NCI-H146 (cell line): ENCODE measurements around the gene GOLGA2.

ENCODE experiments used
- DNase-seq: peaks from one replicate; lab custom pipeline; 2025; lab: John Stamatoyannopoulos, UW

Gene GOLGA2

DNA sequence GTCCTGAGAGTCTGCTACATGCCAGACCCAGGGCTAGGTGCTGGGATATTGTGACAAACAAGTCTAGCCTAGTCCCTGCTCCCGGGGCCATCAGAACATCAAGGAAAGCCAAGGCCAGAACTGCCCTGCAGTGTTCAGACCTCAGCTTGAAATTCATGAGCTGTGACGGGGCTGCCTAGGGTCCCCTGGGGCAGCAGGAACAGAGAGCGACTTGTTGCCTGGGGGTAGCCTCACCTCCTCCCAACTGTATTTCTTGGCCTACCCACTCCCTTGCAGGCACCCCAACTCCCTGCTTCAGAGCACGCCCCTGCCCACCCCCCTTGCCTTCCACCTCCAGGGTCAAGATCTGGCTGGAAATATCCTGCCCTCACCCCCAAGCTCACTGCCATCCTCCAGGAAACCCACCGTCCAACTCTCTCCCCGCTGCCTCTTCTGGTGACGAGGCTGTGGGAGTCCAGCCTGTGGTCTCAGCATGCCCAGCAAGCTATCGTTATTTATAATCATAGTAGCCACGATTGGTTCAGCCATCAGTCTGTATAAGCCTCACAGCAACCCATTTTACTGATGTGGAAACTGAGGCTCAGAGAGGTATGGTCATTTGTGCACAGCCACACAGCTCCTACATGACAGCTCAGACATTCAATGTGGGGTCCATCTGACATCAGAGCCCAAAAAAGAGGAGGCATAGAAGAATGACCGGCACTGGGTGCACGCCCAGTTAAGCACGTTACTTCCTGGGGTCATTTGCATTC lies 61.9 kb downstream of the GOLGA2 start:
- DNase-seq, result no peak

DNA sequence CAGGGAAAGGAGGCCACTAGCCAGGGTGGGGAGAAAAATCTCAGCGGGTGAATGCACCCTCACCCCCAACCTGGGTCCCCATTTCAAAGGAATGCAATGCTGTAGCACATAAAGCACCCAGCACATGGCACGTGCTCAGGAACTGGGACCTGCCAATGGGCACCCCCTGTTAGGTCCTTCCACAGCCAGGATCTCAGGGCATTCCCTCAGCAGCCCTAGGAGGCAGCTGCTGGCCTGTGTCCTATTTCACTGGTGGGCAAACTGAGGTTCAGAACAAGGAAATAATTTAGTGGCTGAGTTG lies 63.9 kb downstream of the GOLGA2 start:
- no peak for DNase-seq

DNA sequence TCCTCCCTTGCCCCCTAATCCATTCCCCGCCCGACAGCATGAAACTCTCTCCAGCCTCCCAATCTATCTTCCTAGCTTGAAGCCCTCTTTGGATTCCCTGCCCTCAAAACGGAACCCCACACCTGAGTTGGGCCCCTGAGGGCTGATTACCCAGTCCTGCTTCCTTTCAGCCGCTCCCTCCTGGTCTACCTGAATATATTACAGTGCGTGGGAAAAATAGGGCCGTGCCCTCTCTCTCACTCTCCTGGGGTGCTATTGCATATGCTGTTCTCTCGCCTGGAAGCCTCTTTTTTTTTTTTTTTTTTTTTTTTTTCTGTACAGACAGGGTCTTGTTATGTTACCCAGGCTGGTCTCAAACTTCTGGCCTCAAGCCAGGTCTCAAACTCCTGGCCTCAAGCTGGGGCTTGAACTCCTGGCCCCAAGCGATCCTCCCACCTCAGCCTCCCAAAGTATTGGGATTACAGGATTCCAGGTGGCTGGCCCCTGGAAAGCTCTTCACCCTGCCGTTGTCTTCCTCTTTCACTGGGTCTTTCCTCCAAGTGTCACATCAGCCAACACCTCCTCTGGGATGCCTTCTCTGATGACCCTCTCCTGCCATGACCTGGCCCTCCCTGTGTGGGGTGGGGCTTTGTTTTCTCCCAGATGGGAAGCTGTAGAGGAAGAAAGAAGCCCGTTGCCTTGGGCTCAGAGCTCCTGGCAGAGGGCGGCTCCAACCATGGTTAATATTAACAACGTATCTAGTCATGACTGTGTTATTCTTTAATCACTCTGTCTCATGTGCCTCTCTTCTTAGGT lies 64.4 kb downstream of the GOLGA2 start:
- no peak for DNase-seq

DNA sequence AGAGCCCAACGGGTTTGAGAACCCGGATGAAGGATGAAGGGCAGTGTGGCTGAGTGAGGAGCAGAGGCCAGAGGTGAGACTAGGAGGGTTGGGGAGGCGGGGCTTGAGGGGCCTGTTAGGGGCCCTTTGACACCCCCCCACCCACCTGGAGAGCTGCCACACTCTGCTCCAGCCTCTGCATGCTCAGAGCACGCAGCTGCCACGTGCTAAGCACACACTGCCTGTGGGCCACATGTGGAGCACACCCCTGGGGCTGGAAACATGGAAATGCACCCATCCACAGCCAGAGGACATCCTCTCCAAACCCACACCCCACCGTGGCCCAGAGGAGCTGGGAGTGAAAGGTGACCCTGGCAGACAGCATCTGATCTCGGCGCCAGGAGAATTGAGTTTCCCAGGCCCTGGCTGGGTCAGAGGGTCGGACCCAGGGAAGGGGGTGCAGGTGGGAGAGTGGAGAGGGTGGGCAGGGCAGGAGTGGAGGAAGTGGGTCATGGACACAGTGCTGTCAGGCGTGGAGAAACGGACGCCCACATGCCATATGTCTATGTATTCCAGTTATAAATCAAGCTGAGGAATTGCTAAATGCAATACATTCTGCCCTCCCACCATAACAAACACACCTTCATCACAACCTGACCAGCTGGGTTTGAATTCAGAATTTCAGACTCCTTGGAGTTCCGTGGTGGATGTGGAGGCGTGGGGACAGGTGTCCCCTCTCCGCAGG lies 66.7 kb downstream of the GOLGA2 start:
- no peak for DNase-seq

DNA sequence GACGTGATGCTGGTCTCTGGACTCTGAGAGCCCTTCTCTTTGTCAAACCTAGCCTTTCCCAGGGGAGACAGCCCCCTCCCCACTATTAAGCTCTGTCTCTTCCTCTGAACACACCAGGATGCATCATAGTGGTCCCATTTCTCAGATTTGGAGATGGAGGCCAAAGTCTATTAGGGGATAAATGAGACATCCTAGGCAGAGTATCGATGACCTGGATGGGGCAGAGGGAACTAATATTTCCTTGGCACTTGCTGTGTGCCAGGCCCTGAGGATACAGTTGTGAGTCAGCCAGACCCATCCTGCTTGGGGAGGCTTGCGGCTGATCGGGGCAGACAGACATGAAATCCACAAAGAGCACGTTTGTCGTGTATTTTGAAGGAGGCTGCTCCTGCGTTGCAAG lies 67.4 kb downstream of the GOLGA2 start:
- no peak for DNase-seq

DNA sequence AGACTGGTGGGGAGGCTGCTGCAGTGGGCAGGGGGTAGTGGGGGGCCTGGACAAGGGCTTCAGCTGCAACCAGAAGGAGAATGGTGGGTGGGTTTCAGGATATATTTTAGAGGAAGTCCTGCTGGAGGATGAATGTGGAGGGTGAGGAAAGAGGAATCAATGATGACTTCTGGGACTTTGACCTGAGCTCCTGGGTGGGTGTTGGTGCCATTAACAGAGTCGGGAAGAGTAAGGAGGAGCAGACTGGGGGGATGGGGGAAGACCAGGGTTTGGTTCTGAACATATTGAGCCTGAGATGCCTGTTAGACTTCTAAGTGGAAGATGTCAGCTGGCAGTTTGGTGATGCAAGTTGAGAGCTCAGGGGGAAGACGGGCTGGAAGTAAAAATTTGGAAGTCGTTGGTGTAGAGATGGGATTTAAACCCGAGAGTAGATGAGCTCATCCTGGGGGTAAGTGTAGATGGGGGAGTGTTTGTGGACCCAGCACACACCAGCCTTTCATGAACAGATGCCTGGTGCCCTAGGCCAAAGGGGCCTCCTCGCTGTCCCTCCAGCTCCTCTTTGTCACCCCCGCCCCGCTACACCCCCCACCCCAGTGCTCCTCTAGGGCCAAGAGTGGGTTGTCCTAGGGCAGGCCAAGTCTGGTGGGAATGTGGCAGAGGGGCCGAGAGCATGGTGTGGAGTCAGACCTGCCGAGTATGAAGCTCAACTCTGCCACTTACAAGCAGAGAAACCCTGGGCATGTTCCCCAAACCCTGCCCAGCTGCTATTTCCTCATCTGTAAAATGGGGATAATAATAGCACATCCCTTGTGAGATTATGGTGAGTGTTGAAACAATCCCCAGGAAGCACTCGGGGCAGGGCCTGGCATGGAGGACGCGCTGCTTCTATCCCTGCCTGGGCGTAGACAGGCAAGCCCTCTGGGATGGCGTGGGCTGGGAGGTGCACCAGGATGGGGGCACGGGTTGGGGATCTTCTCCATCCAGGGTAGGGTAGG lies 68.6 kb downstream of the GOLGA2 start:
- no peak for DNase-seq

DNA sequence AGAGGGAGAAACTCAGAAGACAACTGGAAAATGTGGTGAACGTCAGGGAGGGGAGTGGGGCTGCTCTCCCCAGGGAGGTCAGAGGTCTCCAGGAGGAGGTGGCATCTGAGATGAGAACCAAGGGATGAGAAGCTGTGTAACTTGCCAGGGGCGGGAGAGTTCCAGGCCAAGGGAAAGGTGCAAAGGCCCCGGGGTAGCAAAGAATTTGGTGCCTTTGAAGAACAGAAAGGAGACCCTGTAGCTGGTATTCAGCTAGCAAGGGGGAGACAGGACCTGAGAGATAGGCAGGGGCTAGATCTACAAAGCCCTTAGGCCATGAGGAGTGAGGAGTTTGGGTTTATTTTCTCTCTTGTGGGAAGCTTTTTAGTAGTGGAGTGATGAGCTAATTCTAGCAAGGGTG lies 69.3 kb downstream of the GOLGA2 start:
- DNase-seq, result no peak
